K562 (cell line): ENCODE measurements around the gene RPP38.

ENCODE experiments used
- BCOR ChIP-seq: fragments of 450-650 bp; IDR thresholded peaks from 2 replicates; pipeline ENCODE4 v1.6.1; 2016
- CREB1 ChIP-seq, 2 experiments: sonication (generic) in 1 of 2; formaldehyde crosslinking in 1 of 2; IDR thresholded peaks; 2 replicates each; pipeline versions ENCODE4 v1.6.1 to v1.8.0; 2012 to 2022; ENCODE audit warnings: inconsistent platforms in 1 of 2, mild to moderate bottlenecking in 1 of 2, missing genetic modification reagents in 1 of 2, moderate library complexity in 1 of 2
- KDM1A ChIP-seq, 2 experiments: fragments of 450-650 bp; IDR thresholded peaks; 2 replicates each; pipeline ENCODE4 v1.6.1; 2016; ENCODE audit warnings: mild to moderate bottlenecking in 2 of 2
- MTF1 ChIP-seq: fragments of 250-450 bp; sonication (Bioruptor Pico); IDR thresholded peaks from 2 replicates; pipeline ENCODE4 v1.9.0; 2021; ENCODE audit warnings: moderate library complexity, mild to moderate bottlenecking, inconsistent platforms, borderline replicate concordance
- POLR2A ChIP-seq: fragments of 450-650 bp; conservative IDR thresholded peaks from 2 replicates; pipeline ENCODE4 v1.6.1; 2016
- PRPF4 ChIP-seq: fragments of 200-400 bp; formaldehyde crosslinking; IDR thresholded peaks from one replicate; pipeline ENCODE4 v1.6.1; 2017; ENCODE audit warnings: low read length, low read depth, mild to moderate bottlenecking; ENCODE audit not compliant: insufficient read depth, poor library complexity, severe bottlenecking
- TF ChIP-seq, protein P1 (sequence below): fragments of 250-450 bp; sonication (Bioruptor Pico); IDR thresholded peaks from 2 replicates; pipeline ENCODE4 v1.8.0; 2022; ENCODE audit warnings: moderate library complexity, mild to moderate bottlenecking, inconsistent platforms

DNA sequence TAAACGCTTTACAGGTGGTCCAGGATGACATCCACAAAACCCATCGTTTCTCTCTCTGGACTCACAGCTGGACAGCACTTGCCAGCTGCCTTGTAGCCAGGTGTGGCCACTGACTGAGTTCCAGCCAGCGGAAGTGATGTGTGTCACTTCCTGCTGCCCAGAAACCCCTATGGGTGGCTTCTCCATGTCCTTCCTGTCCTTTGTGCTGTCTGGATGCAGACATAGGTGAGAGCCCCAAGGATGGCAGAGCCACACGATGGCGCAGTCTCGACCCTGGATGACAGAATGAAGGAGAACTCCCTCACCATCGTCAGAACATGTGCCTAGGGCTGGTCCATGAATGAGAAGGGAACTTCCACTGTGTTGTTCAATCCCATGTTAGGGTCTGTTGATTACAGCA lies 49.2 kb downstream of the RPP38 start:
- TF ChIP-seq, protein P1, sequence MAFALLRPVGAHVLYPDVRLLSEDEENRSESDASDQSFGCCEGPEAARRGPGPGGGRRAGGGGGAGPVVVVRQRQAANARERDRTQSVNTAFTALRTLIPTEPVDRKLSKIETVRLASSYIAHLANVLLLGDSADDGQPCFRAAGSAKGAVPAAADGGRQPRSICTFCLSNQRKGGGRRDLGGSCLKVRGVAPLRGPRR (CRISPR knock-in tag) = no peak
- no peak for TF ChIP-seq PRPF4
- no peak for TF ChIP-seq MTF1 (CRISPR knock-in tag)
- TF ChIP-seq POLR2A = no peak
- TF ChIP-seq BCOR = no peak
- no peak for TF ChIP-seq KDM1A (IDR thresholded peaks at IDR 0.05)
- no peak for TF ChIP-seq CREB1 (IDR thresholded peaks at IDR 0.05)
- TF ChIP-seq CREB1 (CRISPR knock-in tag; IDR thresholded peaks at IDR 0.05) = no peak
